NCI-H524 treated with DMSO at 0.1 percent for 48 hours (cell line): ENCODE data around the gene PI4KA.

Experiments used
- DNase-seq: peaks from one replicate; lab custom pipeline; 2025; lab: John Stamatoyannopoulos, UW

Gene PI4KA

GRCh38 chr22:20793748-20794649, 64.6 kb downstream of the PI4KA start:
- DNase-seq, result no peak

- no peak for DNase-seq
These were observed 65.5 kb downstream of the PI4KA start for GRCh38 chr22:20792966-20793728.

- DNase-seq, result no peak
These were observed 66.2 kb downstream of the PI4KA start for GRCh38 chr22:20792221-20792965.

- DNase-seq, result peak; percentile 54
These were observed 69.8 kb downstream of the PI4KA start for GRCh38 chr22:20788627-20789344.

DNA sequence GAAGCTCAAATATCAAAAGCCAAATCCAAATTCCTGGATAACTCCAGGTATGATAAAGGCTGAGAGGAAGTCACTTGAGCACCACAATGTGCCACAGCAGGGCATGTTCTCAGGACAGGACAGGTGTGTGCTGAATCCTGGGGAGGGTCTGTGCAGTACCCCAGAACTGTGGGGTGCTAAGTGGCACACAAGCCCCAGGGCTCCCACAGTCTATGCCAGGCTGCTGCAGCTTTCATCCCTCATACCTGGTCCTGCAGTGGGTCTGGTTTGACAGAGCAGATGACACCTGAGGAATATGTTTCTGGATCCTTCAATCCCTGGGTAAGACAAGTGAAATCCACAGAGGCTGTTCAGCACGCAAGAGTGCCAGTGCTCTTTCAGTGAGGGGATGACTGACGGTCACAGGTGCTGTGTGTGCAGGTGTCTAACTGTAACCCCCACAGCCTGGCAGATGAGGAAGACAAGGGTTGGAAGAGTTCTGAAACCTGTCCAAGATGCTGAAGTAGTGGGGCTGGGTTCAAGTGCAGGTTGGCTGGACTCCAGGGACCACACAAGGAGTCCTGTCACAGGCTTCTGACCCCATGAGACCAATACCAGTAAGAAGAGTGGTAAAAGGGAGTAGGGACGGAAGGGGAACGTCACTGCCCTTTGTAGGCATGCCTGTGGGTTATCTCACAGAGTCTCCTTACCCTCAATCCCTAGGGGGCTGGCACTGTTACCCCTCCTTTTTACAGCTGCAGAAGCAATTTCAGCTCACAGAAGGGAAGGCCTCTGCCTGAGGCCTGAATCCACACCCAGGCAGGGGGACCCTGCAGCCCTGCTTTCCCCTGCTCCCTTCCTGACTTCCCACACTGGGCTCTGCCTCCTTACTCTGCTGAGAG, 70.6 kb downstream of the PI4KA start:
- DNase-seq, result no peak

- DNase-seq, result no peak
These were observed 71.4 kb downstream of the PI4KA start for GRCh38 chr22:20787223-20787622.

DNA sequence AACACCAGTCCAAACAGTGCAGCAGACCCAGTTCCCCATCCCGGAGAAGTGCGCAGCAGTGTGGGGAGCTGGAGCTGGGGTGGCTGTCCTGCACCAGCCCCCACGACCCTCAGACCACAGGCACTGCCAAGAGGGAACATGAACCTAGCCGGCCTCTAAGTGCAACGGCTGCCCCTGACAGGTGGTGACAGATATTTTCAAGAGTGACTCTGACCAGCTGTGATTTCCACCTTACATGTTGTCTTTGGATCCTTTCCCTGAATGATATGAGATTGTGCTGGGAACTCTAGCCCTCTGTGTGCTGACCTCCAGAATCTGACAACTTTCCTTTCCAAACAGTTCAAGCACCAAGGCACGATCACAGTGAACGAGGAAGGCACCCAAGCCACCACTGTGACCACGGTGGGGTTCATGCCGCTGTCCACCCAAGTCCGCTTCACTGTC, 72.1 kb downstream of the PI4KA start:
- DNase-seq, result no peak

DNA sequence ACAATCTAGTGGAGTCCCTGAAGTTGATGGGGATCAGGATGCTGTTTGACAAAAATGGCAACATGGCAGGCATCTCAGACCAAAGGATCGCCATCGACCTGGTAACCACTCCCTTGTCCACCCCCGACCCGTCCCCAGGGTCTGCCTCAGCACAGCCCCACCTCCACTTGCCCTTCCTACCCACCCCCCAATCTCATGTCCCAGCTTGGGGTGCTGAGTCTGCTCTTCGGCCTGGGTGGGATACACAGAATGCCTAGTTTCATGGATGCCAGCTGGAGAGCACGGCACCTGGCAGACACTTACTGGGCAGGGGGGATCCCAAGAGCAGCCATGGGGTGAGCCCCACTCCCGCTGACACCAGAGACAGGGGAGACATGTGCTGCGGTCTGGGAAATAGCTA, 72.6 kb downstream of the PI4KA start:
- DNase-seq, result no peak

GRCh38 chr22:20785415-20785814, 73.2 kb downstream of the PI4KA start:
- DNase-seq, result no peak

DNA sequence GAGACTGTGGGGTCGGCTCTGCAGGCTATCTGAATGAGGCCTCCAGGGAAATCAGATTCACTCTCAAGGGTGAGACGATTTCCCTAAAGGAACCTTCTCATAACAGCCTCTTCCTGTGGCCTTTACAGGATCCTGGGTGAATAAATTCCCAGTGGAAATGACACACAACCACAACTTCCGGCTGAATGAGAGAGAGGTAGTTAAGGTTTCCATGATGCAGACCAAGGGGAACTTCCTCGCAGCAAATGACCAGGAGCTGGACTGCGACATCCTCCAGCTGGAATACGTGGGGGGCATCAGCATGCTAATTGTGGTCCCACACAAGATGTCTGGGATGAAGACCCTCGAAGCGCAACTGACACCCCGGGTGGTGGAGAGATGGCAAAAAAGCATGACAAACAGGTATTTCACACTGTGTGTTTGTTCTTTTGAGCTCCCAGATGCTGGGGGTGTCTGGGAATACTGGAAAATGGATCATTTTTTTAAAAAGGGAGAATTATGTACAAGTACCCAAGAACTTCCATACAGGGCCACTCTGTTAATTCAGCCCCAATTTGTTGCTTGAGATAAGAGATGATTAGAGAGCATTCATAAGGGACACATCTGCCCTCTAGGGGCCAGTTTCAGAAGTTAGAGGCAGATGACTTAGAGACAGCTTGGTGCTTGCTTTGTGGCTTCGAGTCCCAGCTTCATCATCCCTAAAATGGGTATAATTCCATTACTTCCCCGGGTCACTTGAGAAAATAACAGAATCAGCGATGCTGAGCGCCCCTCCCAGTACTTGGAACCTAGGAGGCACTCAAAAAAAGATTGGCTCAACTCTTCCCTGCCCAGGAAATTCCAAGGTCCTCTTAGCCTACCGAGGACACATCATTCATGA, 74.5 kb downstream of the PI4KA start:
- DNase-seq, result no peak

- no peak for DNase-seq
These were observed 75.3 kb downstream of the PI4KA start for GRCh38 chr22:20783300-20783673.

DNA sequence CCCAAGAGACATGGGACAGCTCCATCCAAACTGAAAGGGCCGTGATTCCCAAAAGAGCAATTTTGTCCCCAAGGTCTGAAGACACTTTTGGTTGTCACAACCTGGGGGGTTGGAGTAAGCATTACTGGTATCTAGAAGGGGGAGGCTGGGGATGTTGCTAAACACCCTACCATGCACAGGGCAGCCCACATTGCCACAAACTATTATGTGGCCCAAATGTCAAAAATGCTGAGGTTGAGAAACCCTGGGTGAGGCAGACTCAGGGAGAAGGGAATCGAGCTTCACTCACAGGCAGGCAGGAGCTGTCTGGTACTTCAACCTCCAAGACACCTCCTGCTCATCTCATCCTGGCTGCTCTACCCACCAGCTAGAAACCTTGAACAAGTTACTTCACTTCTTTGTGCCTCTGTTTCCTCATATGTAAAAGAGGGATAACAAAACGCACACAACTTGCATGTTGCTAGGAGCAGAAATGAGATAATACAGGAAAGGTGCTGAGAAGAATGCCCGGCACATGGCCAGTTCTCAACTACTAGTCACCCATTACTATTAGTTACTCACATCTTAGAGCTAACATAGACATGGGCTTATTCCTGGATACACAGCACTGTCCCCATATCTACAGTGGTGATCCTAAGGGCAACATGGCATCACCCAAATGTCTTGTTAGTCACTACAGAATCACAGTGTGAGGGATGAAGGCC, 75.9 kb downstream of the PI4KA start:
- DNase-seq, result no peak

GRCh38 chr22:20782083-20782482, 76.5 kb downstream of the PI4KA start:
- no peak for DNase-seq

DNA sequence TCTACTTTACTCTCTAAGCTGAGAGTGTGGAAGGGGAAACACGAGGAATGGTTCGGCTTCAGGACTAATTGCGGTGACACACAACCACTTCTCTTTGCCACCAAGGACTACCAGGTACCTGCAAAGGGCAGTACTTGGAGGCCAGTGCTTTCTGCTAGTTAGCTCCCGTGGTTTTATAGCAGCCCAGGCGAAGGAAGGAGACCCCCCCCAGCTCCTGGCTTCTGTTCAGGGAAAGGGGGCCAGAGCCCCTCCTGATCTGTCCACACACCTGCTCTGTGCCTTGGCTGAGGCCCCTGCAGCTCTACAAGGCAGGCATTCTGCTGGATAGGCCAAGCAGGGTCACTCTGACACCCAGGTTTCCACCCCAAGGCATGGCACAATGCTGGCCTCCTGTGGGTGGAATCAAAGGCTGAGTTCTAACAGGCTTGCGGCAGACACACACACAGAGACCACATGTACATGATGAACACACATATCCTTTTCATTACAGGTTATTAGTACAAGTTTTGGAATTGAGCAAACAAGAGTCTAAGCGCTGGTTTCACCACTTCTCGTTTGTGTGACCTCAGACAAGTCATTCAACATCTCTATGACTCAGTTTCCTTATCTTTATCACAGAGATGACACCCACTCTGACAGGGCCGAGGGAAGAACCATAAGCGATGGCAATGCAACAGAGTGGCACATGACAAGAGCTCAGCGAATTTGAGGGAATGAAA, 77.2 kb downstream of the PI4KA start:
- DNase-seq, result no peak

- DNase-seq, result no peak
These were observed 78.8 kb downstream of the PI4KA start for GRCh38 chr22:20779818-20780158.

GRCh38 chr22:20779014-20779817, 79.4 kb downstream of the PI4KA start:
- DNase-seq, result no peak

DNA sequence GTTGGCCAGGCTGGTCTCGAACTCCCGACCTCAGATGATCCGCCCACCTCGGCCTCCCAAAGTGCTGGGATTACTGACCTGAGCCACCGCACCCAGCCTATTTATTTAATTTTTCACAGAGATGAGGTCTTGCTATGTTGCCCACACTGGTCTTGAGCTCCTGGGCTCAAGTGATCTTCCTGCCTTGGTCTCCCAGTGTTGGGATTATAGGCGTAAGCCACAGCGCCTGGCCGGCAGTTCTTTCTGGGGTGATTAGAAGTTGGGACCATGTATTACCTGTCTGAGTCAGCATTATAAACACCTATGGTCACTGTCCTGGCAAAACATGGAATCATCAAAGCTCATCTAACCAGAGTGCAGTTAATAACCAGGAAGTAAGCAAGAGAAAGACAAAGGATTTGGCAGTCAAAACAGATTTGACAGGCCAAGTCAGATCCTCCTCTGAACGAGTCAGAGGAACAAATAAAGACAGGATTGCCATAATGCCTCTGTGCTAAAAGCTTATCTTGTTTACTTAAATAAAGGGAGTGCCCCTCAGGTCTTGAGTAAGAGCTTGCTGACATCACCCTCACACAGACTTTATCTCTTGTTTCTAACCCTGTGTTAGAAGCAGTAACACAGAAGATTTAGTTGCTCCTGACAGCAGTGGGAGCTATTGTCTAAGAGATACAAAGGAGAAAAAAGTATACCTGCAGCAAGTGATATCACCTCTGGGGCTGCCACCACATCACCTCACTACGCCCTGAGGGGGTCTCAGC, 81.0 kb downstream of the PI4KA start:
- no peak for DNase-seq
